Right lung (tissue), 5 donors: ENCODE measurements around the gene ADIPOR2. TPM values are rescaled to one million over a fixed set of nuclear protein-coding genes. Genes with fewer than 3 reads are reported as not detected.
A peak's percentile ranks its signal among the peaks of the same experiment; 100 is the strongest.

ENCODE experiments used
- DNase-seq, 2 donors: peaks; one replicate each; pipeline ENCODE4 v3.0.0-alpha.2; 2013
- polyA plus RNA-seq, 5 donors: library from polyadenylated mRNA; unstranded; fragments of 120-200 nt; gene quantifications; one replicate each; pipeline versions ENCODE4 v1.2.1 to v1.2.3, GENCODE V29; 2013; ENCODE audit warnings: inconsistent platforms in 1 of 5, low replicate concordance in 1 of 5; ENCODE audit not compliant: insufficient read length in 5 of 5, insufficient read depth in 1 of 5

Gene ADIPOR2
- polyA plus RNA-seq, 5 donors, result 35.9 to 41.3 (median 38.5) TPM

DNA sequence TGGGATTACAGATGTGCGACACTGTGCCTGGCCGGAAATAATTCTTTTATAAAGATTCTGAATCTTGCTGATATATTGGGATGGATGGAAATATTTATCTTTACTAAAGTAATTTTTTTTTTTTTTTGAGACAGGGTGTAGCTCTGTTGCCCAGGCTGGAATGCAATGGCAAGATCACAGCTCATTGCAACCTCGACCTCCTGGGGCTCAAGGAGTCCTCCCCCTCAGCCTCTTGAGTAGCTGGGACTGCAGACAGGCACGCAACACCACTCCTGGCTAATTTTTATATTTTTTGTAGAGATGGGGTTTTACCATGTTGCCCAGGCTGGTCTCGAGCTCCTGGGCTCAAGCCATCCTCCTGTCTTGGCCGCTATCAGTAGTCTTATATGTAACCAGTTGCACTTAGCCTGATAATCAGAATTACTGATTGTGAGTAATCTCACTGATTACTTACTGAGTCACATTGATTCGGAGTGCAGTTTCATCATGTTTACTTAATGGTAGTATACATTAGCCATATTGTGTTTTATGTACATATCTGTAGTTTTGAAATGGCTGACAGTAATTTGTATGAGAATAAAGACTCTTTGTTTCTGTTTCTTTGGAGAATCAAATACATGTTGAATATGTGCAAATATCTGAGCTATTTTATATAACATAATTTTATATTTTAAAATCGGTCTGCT lies 79.1 kb downstream of the ADIPOR2 start:
- no peak for DNase-seq

DNA sequence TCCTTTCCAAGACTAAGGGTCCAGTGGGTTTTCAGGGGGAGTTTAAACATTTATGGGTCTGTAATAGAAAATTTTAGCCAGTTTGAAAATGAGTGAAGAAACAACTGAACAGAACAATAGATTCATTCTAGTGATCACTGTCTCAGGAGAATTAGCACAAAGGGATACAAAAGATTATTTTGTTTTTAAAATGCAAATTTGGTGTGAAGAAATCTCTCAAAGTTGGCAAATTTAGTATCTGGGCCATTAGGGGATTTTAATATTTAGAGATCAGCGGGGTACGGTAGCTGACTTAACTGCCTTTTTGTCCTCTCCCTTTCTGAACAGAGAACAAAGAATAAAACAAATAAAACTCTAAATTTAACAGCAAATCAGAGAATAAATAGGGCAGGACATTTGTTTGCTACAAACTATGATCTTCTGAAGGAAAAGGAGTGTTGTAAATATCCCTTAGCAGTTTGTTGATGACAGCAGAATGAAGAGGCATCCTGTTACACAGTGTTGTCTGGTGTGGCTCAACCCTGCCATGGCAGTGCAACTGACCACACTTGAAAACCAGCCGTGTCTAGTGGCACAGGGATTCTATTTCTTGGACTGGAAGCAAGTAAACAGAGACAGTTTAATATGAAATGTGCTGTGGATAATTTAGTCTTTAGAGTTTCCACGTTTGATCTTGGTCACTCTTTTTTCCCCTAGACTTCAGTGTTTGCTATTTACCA lies 83.2 kb downstream of the ADIPOR2 start:
- no peak for DNase-seq

DNA sequence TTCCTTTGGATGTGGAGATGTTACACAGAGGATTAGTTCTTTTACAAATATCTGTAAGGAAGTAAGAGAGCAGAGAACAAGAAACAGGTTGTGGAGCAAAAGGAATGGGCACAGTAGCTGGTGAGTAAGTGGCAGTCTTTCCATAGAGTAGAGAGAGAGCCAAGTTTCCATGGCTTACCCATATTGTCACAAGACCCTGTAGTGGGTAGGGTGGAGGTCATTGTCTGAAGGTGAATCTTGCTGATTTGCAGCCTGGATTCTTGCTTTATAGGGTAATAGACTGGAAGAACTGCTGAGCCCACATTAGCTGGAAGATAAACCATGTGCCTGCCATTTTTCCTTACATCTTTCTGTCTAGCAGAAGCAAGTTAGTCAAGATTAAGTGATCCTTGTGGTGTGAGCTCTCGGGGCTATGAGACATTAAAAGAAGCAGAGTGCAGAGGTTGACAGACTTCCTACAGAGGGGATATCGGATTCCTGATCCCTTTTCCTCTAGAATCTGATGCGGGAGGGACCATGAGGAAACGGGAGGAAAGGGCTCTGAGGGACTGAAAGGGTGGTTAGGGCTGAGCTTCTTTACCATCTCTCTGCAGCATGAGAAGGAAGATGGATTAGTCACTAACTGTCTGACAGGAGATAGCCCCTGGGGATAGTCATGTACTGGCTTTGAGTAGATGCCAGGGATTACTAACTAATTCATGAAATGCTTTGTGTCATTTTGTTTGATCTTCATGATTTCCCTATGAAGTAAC lies 85.5 kb downstream of the ADIPOR2 start:
- DNase-seq, result no peak

- DNase-seq, result no peak
Measured at GRCh38 chr12:1777798-1778197, 86.9 kb downstream of the ADIPOR2 start.

DNA sequence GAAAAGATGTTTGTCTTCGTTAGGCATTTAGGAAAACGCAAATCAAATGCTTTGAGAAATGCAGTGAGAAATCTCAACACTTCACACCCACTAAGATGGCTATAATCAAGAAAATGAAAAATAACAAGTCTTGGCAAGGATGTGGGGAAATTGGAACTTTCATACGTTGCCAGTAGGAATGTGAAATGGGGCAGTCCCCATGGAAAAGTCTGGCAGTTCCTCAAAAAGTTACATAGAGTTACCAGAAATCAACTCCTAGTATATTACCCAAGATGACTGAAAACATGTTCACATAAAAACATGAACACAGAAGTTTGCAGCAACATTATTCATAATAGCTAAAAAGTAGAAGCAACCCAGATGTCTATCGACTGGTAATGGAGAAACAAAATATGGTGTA lies 88.0 kb downstream of the ADIPOR2 start:
- no peak for DNase-seq

GRCh38 chr12:1779783-1780182 lies 88.9 kb downstream of the ADIPOR2 start:
- DNase-seq, result peak in 1 of 2 donors; percentile 39

GRCh38 chr12:1781772-1782171 lies 90.9 kb downstream of the ADIPOR2 start:
- DNase-seq, result no peak

GRCh38 chr12:1782215-1782614 lies 91.3 kb downstream of the ADIPOR2 start:
- DNase-seq, result no peak

DNA sequence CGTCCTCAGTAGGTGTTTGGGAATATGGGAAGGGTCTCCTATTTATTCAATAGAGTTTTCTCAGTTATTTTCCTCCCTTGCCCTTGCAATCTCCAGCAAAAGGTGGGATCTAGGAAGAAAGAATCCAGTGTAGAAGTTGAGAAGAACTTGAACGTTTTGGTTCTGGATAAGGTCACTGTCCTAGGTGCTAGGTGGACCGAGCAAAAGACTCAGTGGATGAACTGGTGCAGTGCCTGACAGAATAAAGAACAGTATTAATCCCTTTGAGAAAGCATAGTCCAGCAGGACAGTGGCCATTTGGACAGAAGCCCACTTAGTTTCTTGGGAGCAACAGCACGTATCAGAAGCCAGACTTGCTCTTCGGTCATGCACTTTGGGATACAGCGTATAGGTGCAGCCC lies 96.8 kb downstream of the ADIPOR2 start:
- no peak for DNase-seq

DNA sequence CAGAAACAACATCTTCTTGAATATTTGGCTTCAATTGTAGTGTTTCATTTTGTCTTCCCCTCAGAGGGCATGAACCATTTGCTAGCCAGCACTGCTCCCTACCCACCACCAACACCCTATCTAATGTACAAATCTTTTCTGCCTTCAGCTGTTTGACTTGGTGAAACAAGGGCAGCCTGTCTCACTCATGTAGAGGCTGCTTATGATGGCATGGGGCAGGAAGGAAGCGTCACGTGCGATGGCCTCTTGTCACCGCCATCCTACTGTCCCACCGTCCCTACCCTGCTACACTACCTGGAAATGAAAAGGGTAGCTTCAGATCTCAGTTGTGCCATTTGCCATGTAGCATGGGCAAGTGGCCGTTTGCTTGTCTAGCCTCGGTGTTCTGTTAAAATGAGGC lies 99.6 kb downstream of the ADIPOR2 start:
- no peak for DNase-seq

- peak in 1 of 2 donors; percentile 57 for DNase-seq
Measured at GRCh38 chr12:1791104-1791841, 100.4 kb downstream of the ADIPOR2 start.

DNA sequence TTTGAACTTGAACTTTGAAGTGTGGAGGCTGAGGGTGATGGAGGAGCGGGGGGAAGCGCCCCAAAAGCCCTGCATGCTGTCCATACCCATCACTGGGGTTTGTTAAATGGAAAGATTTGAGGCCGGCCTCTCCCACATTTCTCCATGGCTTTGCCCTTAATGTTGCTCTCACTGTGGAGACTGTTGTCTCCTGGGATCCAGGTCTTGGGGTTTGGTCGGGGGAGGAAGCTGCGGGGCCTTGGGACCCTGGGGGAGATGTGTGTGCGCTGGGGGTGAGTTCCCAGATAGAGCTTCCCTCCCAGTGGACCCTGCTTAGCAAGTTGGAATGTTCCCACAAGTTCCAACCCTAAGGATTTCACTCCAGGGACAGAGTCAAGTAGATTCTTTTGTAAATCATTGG lies 101.5 kb downstream of the ADIPOR2 start:
- no peak for DNase-seq

GRCh38 chr12:1793426-1794210 lies 102.7 kb downstream of the ADIPOR2 start:
- DNase-seq, result no peak

DNA sequence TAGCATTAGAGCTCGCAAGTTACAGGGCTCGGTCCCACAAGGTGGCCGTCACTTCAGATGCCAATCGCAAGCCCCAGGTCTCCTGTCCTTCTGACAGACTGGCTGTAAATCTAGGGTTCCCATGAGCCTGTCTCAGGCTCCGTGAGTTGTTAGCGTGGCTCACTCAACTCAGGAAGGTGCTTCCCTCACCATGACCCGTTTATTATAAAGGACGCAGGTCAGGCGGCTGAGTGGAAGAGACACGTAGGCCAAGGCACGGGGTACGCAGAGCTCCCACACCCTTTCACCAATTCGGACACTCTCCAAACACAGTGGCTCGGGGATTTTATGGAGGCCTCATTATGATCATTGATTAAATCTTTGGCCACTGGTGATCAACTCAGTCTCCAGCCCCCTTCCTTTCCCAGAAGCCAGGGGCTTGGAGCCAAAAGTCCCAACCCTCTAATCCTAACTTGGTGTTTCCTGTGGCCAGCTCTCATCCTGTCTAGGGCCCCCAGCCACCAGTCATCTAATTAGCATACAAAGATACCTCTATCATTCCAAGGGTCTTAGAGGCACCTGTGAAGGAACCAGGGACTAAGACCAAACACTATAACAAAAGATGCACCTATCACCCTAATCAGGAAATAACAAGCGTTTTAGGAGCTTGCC lies 103.7 kb downstream of the ADIPOR2 start:
- DNase-seq, result no peak

GRCh38 chr12:1795221-1795784 lies 104.4 kb downstream of the ADIPOR2 start:
- no peak for DNase-seq

GRCh38 chr12:1795785-1796514 lies 105.1 kb downstream of the ADIPOR2 start:
- peak; percentile 84 to 86 for DNase-seq

GRCh38 chr12:1796515-1797010 lies 105.7 kb downstream of the ADIPOR2 start:
- no peak for DNase-seq

DNA sequence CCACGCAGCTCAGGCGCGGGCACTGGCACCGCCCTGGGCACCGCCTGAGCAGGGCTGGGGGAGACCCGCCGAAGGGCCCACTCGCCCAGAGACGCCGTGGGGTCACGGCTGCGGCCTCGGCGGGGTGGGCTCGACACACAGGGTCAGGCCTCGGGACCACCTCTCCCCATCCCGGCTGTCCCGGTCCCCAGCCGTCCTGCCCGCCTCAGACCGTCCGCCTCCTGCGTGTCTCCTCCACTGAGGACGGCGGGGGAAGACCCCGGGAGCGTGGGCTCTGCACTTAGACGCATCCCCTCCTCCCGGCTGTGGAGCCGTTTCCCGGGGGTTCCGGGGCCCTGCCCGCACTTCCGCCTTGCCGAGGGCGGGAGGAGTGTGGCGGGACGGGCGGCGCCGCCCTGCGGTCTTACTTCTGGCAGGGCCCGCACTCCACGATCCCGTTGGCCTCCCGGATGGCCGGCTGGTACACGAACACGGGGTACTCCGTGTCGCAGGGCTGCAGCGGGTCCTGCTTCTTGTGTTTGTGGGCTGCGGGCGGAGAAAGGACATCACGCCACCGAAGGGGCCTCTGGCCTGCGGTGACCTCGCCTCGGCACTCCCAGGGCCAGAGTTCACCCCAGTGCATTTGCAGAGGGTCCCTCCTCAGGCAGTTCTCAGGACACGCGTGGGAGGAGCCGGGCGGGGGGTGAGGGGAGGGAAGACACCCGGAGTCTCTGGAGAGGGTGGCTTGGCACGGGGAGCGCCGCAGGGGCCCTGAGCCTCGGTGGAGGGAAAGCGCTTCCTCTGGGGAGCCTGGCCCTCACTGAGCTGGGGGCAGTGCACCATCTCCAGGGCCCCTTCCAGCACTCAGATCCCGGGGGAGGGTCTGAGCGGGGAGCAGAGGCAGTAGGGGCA lies 106.4 kb downstream of the ADIPOR2 start:
- no peak for DNase-seq
